ENCODE measurements around the gene ADAMTS3.

GRCh38 chr4:72283357-72283756 is 285.7 kb downstream of the ADAMTS3 start:
- TF ChIP-seq CTCF (IDR thresholded peaks at IDR 0.05) = no peak
- TF ChIP-seq POLR2A (IDR thresholded peaks at IDR 0.05) = no peak
